RWPE2 (cell line): ENCODE results near the gene PCDHGB7.
"Not testable (repeated sequence)": the region's sequence is repeated elsewhere in the genome, so short reads cannot be mapped to it uniquely, and the experiment has no call there.

Source experiments
- ATAC-seq: fragments of 200-7000 bp; cut with Tn5 transposase; 3 replicates; pipeline ENCODE4 v1.9.1; 2021; ENCODE audit warnings: low read depth
- DNase-seq: peaks from one replicate; pipeline ENCODE4 v3.0.0-alpha.2; 2020; ENCODE audit warnings: low spot score
- H3K27ac ChIP-seq: fragments of 450-650 bp; 2 replicates; pipeline ENCODE4 v1.5.1; 2017; ENCODE audit warnings: mild to moderate bottlenecking; ENCODE audit not compliant: poor library complexity, severe bottlenecking
- H3K27me3 ChIP-seq: fragments of 250-450 bp; sonication (Bioruptor Pico); 2 replicates; pipeline ENCODE4 v1.5.1; 2021; ENCODE audit warnings: mild to moderate bottlenecking, moderate library complexity; ENCODE audit not compliant: insufficient read depth, poor library complexity, severe bottlenecking
- H3K36me3 ChIP-seq: fragments of 250-450 bp; sonication (Bioruptor Pico); 2 replicates; pipeline ENCODE4 v1.5.1; 2020; ENCODE audit warnings: low read depth, mild to moderate bottlenecking, moderate library complexity
- H3K4me1 ChIP-seq: fragments of 250-450 bp; sonication (Bioruptor Pico); 2 replicates; pipeline ENCODE4 v1.5.1; 2021; ENCODE audit warnings: mild to moderate bottlenecking, moderate library complexity; ENCODE audit not compliant: insufficient read depth, poor library complexity, severe bottlenecking
- H3K4me3 ChIP-seq: fragments of 250-450 bp; sonication (Bioruptor Pico); 2 replicates; pipeline ENCODE4 v1.5.1; 2021; ENCODE audit warnings: mild to moderate bottlenecking, moderate library complexity; ENCODE audit not compliant: severe bottlenecking
- H3K9me3 ChIP-seq: fragments of 250-450 bp; sonication (Bioruptor Pico); 2 replicates; pipeline ENCODE4 v1.5.1; 2021; ENCODE audit warnings: mild to moderate bottlenecking, moderate library complexity; ENCODE audit not compliant: severe bottlenecking
- CTCF ChIP-seq: fragments of 450-650 bp; IDR thresholded peaks from one replicate; pipeline ENCODE4 v1.5.1; 2017; ENCODE audit warnings: mild to moderate bottlenecking, moderate library complexity; ENCODE audit not compliant: poor library complexity, severe bottlenecking

The PCDHGB7 gene

GRCh38 chr5:141411575-141411974, 5.9 kb upstream of the PCDHGB7 start:
- Histone ChIP-seq H3K27me3 (peaks cover 4% of the 10 kb centered on the region), H3K4me3 (no peak overlapping the region), H3K27ac (no peak overlapping the region), H3K4me1 (peaks cover 3% of the 10 kb centered on the region), H3K9me3 (peaks cover 32% of the 10 kb centered on the region), H3K36me3 (0 out of 2 replicates have a peak, but pooled peaks cover under 1% of the 10 kb centered on the region)
- DNase-seq: no peak
- TF ChIP-seq CTCF: no peak
- no peak for ATAC-seq

- peaks cover 28% of the 10 kb centered on the region for H3K9me3 ChIP-seq
- H3K27ac ChIP-seq: no peak within 1 kb of the TSS
- 0 out of 2 replicates have a peak, but pooled peaks cover 5% of the 10 kb centered on the region for H3K36me3 ChIP-seq
- TF ChIP-seq CTCF: peak; percentile 54
- no peak for DNase-seq
- H3K4me1 ChIP-seq: no peaks in the 10 kb centered on the region
- no peak within 1 kb of the TSS for H3K4me3 ChIP-seq
- ATAC-seq: no peak; the same call in 2 of the 3 replicates
- H3K27me3 ChIP-seq: no peaks in the 10 kb centered on the region
These were observed 4.5 kb upstream of the PCDHGB7 start, which contains the start of gene PCDHGA10 for GRCh38 chr5:141412854-141413539. Gene PCDHGA10 (plus strand): TSS chr5:141412987. CDS start chr5:141413176, 189 bp downstream.

- no peak for ATAC-seq
- TF ChIP-seq CTCF: no peak
- Histone ChIP-seq H3K36me3 (0 out of 2 replicates have a peak, but pooled peaks cover 5% of the 10 kb centered on the region), H3K9me3 (peaks cover 27% of the 10 kb centered on the region), H3K4me1 (no peaks in the 10 kb centered on the region), H3K27ac (no peak overlapping the region), H3K27me3 (no peaks in the 10 kb centered on the region), H3K4me3 (no peak overlapping the region)
- DNase-seq: no peak
These were observed 3.9 kb upstream of the PCDHGB7 start for GRCh38 chr5:141413540-141414069.

- H3K36me3 ChIP-seq, H3K27ac ChIP-seq, ATAC-seq, H3K27me3 ChIP-seq, H3K4me1 ChIP-seq, H3K4me3 ChIP-seq, DNase-seq: not testable (repeated sequence)
- peaks cover 30% of the 10 kb centered on the region for H3K9me3 ChIP-seq
These were observed 2.8 kb upstream of the PCDHGB7 start for GRCh38 chr5:141414548-141415274.

- not testable (repeated sequence) for H3K36me3 ChIP-seq, H3K4me1 ChIP-seq, H3K4me3 ChIP-seq, H3K27me3 ChIP-seq, ATAC-seq, DNase-seq, H3K27ac ChIP-seq
- H3K9me3 ChIP-seq: peaks cover 35% of the 10 kb centered on the region
These were observed 2.2 kb upstream of the PCDHGB7 start for GRCh38 chr5:141415275-141415618.
